GM19193 (cell line): Measurements from ENCODE around the gene RAB43.

ENCODE experiments used
- POLR2A ChIP-seq: IDR thresholded peaks from 4 replicates; pipeline ENCODE4 v1.6.1; 2011; ENCODE audit not compliant: insufficient read depth, insufficient read length; ENCODE audit errors: extremely low read depth

RAB43 gene

DNA sequence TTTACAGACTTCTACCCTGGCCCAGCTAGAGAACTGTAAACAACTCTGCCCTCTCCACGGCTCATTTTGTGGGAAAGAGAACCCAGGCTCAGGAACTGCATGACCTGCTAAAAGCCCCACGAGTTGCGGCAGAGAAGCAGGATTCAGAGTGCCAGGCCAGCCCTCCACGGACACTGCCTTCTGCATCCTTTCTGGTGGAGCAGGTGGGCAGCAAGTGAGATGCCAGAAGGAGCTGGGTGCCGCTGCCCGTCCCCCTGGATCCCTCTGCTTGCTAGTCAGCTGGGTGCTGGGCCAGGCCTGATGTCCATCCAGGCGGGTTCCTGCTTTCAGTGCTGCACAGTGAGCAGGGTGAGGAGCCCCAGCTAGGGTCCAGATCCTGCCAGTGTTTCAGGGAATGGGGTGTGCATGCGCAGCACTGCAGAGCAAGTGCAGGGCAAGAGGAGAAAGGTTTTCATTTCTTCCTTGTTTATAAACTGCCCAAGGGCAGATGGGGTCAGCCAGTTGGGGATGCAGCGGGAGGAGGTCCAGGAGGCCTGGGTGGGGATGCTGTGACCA is 5.2 kb upstream of the RAB43 start:
- no peak for TF ChIP-seq POLR2A

- no peak for TF ChIP-seq POLR2A
Measured at GRCh38 chr3:129123314-129124060, 1.9 kb upstream of the RAB43 start.

DNA sequence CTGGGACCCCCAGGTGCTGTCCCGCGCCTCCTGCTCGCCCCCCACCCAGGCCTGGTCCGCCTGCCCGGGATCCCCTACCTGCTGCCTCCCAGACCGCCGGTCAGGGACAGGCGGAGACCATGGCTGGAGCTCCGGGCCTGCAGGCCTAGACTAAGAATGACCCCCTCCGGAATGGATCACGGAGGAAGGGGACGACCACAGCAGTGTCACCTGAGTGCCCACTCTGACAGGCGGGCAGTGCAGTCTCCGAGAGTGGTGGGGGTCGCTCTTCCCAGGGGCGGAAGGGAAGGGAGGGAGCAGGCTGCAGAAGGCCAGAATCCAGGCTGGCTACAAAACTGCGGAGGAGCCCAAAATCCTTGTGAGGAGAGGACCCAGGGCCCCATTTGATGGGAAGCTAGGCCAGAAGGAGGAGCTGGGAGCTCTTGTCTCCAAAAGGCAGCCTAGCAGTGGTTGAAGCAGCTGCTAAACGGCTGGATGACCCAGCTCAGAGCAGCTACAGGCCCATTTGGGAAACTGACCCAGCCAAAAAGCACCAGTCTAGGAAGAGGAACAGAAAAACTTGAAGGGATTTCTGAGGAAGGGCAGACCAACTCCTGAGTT is 908 bp upstream of the RAB43 start:
- no peak for TF ChIP-seq POLR2A

DNA sequence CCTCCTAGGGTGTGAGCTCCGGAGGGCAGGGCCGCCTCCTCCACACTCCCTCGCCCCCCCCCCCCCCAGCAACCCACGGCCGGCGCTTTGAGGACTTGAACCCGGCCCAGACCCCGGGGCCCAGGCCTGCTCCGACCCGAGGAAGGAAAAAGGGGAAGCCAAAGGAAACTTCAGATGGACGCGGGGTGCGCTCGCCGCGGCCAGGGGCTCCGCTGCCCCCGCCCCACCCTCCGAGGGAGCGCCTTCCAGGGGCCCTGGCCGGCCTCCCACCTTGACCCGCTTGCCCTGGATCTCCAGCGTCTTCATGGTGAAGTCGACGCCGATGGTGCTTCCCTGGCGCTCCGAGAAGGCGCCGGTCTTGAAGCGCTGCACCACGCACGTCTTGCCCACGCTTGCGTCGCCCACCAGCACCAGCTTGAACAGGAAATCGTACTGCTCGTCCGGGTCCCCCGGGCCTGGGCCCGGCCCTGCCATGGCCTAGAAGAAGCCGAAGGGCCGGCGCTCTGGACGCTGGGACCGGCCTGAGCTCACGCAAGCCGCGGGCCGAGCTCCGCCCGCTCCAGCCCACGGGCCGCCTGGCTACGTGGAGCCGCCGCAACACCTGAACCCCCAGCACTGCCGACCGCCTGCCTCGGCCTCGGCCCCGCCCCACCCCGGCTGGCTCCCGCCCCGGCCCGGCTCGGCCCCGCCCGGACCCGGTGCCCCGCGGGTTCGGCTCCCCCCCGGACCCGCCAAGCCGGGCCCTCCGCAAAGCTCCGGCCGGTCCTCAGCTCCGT is 400 bp downstream of the RAB43 start:
- TF ChIP-seq POLR2A = peak; percentile 43

- TF ChIP-seq POLR2A = peak; percentile 77
Measured at GRCh38 chr3:129120254-129121004, 1.2 kb downstream of the RAB43 start.

DNA sequence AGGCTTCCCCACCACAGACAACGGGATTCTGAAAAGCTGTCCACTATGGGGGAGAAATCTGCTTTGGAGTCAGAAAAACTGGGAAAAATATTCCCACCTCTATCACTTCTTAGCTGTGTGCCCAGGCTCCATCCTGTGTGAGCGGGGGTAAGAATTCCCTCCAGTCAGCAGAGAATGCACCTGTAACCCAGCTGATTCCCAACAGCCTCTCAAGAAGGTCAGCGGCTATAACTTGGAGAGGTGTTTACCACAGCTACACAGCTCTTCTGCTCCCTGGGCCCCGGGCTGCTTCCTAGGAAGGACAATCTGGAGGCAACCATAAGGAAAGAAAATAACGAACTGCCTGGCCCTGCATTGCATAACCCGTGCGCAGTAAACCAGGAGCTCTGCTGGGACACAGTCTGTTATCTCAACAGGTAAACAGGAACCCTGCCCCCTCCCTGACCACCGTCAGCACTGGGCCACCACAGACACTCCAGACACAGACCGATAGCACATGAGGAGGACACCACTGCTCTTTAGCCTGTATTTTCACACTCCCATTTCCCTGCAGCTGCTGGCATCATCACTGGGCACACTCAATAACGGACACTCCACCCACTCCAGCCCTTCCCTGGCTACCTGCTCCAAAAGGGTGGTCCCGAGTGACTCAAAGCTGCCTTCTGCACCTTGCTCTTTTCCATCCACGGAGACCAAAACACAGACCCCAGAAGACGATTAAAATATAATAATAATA is 2.1 kb downstream of the RAB43 start:
- no peak for TF ChIP-seq POLR2A

DNA sequence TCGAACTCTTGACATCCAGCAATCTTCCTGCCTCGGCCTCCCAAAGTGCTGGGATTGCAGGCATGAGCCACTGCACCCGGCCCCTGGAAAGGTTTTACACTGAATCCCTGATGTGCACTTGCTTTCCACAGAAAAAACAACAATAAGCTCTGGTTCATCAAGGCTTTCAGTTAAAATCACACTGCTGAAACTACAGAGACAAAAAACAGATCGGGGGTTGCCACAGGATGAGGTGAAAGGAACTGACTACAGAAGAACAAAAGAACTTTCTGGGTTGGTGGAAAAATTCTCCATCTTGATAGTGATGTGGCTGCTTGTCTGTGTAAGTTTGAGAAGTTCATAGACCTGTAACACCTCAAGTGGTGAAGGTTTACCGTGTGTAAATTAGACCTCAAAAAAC is 2.9 kb downstream of the RAB43 start:
- no peak for TF ChIP-seq POLR2A

DNA sequence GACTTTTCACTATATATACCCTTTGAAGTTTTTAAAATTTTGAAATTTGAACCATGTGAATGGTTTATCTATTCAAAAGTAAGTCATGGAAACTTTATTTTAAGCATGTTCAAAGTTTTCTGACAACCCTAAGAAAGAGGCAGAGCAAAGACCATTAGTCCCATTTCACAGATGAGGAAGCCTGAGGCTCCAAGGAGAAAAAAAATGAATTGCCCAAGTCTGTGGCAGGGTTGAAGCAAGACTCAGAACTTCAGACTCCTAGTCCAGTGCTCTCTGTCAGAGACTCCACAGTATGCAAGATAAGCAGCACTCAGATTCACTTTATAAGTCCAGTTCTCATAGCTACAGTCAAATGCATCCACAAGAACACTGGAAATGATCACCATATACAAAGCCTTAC is 4.5 kb downstream of the RAB43 start:
- no peak for TF ChIP-seq POLR2A

GRCh38 chr3:129116482-129116946 is 5.1 kb downstream of the RAB43 start:
- TF ChIP-seq POLR2A = no peak

GRCh38 chr3:129114455-129114854 is 7.1 kb downstream of the RAB43 start:
- TF ChIP-seq POLR2A = no peak

DNA sequence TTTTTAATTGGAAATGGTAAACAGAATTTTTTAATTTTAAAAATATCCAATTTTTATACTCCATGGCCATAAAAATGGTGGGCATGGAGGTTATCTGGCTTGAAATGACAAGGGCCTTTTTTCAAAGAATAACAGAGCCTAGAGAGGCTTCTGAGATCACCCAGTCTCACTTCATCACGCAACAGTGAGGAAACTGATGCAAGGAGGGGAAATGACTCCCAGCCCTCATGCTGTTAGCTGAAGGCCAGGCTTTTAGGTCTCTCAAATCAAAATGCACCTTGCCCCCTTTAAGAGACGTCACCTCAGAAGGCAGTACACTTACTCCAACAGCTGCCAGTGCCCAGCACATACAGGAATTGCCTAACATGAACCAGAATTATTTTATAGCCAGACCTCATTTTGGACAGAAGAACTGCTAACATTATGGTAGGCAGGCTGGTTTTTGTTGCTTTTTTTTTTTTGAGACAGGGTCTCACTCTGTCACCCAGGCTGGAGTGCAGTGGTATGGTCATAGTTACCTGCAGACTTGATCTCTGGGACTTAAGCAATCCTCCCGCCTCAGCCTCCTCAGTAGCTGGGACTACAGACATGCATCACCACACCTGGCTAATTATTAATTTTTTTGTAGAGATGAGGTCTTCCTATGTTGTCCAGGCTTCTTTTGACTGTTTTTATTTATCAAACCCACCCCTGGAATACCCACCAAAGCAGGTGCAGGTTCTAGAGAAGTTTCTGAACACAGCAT is 9.1 kb downstream of the RAB43 start:
- no peak for TF ChIP-seq POLR2A

GRCh38 chr3:129107793-129108192 is 13.8 kb downstream of the RAB43 start:
- no peak for TF ChIP-seq POLR2A

GRCh38 chr3:129106866-129107565 is 14.6 kb downstream of the RAB43 start:
- TF ChIP-seq POLR2A = no peak
